NCI-H510A treated with DMSO at 0.1 percent for 48 hours (cell line): ENCODE data around the gene ATP2A3.

Experiments
- DNase-seq: peaks from one replicate; lab custom pipeline; 2025; lab: John Stamatoyannopoulos, UW

The ATP2A3 gene

DNA sequence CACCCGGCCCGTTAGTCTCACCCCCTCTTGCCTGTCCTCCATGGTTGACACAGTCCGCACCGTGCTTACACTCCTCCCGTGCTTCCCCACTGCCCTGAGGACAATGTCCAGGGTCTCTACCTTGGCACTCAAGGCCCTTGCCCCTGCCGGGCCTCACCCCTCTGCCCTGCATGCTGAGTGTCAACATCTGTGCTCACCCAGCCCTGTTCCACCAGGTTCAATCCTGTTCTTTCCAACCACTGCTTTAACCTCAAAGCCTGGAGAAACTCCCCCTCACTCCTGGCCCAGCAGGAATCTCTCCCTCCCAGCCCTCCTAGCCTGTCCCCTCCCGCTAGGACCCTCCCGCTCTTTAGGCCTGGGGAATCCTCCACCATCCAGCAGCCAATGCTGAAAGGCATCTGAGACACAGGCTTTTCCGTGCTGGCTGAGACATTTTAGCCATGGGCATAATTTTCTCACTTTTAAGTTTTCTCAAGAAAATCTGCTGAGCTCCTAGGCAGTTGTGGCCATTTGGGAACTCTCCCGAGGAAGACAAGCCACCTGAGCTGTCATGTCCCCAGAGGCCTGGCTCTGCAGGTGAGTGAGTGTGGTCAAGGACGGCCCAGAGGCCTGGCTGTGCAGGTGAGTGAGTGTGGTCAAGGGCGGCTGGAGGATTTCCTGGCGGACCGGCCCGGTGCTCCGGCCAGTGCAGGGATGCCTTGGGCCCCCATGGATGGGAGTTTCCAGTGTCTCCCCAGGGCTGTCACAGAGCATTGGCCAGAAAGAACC, 37.2 kb downstream of the ATP2A3 start:
- DNase-seq, result no peak

DNA sequence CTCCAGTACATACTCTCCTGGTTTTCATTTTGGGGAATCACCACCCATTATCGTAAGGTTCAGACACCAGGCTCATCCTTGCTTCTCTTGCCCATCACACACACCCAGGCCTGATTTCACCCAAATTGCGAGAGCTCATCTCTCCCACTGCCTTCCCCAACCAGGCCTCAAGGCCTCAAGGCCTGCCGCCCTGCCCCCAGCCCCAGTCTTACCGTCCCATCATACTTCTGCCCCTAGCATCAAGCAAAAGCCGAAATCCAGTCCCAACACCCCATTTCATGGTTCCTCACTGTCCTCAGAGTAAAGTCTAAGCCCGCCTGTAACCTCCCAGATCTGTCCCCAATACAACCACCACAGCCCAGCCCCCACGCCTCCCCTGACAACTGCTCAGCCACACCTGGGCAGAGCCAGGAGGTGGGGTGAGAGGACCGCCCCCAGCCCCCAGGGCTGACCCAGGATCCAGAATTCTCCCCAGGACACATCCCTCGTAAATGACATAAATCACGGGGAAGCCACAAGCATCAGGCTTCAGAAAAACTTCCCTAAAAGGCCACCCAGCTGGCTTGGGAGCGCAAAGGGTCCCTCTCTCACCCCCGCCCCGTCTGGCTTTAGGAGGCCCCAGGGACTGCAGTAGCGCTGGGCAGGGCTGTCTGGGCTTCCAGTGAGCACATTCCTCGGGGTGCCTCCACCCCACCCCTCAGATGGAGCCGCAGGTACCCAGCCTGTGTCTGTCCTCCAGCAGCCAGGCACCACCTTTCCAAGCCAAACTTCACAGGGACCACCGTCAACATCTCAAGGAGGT, 38.4 kb downstream of the ATP2A3 start:
- no peak for DNase-seq

DNA sequence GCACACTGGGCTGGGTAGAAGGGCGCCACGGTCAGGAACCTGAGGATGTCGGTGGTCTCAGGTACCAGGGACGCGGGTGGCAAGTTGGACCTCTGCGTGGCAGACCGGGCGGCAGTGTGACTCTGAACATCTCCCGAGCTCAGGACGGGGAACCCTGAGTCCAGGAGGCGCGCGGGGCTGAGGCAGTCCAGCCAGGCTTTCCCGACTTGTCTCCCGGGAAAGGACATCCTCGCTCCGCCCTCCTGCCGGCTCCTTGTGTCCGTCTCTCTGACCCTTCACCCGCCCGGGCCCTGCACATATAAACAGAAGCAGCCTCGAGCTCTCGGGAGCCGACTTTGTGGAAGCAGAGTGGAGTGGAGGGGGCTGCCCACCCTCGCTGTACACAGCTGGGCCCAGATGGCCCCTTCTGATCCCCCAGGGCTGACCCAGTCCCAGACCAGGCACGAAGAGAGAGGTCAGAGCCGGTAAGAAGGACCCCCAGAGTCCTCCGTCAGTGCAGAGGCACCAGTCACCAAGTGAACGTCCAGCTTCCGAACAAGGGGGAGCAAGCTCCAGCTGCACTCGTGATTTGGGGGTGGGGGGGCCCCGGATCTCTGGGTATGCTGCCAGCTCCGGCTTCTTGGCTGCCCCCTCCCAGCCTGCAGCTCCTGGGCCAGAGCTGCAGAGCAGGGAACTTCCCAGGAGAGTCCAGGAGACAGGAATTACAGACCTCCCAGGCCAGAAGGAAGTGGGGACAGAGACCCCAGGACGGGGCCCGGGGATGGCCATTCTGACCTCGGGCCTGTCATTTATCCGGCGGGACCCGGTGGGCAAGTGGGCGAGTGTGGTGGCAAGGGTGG, 39.5 kb downstream of the ATP2A3 start:
- no peak for DNase-seq

DNA sequence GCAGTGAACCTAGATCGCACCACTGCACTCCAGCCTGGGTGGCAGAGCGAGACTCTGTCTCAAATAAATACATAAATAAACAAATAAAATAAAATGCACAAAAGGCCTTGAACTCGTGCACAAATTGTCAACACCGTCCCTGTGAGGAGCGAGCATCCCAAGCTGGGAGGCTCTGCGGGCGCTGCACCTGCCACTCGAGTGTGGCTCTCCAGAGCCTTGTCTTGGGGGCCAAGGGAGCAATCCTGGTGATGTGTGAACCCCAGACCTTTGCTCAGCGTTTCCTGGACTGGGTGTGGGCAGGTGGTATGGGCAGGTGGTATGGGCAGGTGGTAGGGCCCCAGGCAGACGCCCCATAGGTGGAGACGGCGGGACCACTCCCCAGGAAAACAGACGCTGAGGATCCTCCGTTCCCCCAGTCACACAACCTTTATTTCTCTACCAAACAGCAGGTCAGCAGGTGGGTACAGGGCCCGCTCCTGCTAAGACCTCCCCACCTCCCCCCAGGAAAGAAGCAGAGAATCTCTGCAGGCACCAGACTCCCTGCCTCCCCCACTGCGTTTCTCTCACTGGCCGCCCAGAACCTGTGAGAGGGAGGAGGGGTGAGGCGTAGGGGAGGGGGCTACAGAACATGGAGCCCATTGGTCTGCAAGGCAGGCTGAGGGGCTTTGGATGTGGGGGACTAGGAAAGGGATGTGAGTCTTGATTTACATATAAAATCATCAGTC, 40.6 kb downstream of the ATP2A3 start:
- peak; percentile 55 for DNase-seq

DNA sequence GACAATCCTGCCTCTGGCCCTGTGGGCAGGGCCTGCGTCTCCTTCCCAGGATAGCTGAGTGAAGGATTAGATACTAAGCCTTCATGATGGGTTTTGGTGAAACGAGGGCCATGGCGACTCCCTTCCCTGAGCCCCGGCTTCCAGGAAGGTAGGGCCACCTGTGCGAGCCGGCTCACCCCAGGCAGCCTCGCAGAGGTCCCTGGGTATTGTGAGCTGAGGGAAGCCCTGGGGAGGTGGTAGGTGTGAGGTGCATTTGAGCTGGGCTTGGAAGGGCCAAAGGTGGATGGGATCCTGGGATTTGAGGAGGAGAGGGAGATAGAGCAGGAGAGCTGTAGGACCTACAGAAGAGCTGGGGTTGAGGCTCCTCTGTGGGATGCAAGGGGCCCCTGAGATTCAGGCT, 41.5 kb downstream of the ATP2A3 start:
- DNase-seq, result no peak

DNA sequence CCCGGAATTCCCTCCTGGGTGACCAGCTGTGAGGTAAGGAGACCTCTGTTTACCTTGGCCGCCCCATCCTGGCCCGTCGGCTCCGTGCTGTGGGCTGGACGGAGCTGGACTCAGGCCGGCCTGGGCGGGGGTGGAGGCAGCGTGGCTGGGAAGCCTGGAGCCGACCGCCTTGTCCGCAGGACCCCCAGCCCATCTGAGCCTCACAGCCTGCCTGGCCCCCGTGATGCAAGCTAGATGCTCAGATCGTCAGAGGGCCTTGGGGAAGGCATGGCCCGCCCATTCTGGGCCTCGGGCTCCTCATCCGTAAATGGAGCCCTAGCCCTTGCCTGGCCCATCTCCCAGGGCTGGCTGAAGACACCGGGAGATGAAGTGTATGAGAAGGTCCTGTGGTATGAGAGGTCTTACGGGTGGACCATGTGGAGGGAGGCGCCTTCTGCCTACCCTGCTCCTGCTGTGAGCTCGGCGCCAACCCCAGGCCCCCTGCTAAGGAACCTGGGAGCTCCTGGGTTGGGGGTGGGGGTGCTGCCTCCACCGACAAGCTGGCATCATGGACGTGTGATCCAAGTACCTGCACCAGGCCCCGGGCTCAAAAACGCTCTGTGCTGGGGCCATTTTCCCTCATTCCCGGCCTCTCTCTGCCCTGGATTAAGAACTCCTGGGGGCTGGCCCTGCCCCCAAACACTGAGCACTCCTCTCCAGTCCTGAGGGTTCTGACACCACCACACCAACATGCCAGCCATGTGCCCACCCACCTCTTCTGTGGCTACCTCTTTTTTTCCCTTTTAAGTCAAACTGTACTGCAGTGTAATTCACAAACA, 42.5 kb downstream of the ATP2A3 start:
- DNase-seq, result no peak

DNA sequence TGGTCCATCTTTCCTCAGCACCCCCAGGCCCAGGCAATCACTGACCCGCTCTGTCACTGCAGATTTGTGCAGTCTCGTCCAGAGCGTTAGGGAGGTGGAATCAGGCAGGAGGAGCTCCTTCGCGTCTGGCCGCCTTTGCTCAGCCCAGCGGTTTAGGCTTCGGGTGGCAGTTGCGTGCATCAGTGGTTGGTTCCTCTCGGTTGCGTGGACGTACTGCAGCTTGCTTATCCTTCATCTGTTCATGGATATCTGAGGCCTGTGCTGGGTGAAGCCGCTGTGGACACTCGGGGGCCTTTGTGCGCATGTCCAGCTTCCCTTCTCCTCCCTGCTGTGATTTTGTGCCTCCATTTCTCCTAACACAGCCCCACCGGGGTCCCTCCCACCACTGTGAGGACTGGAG, 43.2 kb downstream of the ATP2A3 start:
- DNase-seq, result no peak

DNA sequence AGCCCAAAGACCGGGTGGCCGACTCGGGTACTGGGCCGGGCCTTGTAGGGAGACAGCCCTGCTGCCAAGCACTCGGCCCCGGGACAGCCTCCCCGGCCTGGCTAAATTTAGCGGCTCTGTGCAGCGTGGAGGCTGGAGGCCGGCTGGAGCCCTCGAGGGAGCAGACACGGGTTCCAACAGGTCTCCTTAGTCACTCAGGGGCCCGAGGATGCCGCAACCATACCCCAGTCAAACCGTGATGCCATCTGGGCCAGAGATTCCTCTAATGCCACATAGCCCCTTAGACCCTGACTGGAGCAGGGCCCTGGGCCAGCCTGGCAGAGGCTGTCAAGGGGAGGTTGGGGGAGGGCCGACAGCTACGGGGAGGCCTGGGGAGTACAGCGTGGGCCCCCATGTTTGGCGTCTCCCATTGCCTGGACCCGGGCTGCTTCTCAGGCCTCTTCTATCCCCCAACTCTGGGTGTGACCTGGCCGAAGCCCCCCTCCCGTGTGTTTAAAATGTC, 45.1 kb downstream of the ATP2A3 start:
- no peak for DNase-seq

DNA sequence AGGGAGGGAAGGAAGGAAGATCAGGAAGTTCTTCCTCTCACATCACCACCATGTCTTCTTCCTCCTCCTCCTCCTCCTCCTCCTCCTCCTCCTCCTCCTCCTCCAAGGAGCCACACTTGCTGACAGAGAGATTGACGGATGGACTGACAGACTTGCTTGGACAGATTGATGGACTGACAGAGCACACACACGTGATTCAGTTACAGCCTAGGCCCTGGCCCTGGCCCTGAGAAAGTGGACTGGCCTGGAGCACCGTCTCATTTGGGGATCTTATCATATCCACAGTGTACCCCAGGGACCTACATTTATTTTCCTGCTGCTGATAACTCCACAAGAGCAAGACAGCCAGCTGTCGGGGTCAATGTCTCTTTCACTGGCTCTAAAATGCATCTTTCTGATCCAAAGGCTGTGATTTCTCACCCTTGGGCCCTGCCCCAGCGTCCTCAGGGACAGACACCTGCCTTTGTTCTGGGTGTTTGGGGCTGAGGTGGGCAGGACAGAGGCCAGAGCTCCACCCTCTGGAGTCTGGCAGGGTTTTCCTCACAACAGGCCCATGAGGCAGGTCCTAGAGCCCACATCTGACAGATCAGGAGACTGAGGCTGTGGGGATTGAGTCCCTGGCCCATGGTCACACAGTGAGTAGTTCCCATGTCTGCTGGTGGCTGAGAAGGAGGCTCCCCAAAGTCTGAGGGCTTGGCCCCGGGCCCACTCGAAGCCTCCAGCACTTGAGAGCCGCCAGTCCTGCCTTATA, 45.7 kb downstream of the ATP2A3 start:
- DNase-seq, result peak; percentile 24

DNA sequence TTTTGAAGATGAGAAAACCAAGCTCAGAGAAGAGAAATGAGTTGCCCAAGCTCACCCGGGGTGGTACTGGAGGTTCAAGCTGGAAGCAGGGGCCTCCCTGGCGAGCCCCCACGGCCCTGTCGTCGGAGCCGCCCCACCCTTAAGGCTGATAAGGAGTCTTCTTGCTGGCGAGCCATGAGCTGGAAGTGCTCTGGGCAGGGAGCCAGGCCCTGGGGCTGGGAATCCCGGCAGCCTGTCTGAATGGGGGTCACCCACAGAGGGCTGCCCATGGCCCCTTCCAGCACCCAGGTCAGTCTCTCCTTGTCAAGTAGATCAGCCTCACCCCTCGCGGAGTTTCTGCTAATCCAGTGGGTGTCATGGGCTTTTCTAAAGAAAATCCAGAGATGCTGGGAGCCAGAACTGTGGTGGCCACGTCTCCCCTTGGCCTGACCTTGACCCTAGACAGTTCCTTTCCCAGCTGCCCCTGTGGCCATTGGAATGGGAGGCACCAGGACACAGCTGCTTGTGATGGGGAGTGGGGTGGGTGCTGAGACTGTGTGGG, 46.8 kb downstream of the ATP2A3 start:
- no peak for DNase-seq

DNA sequence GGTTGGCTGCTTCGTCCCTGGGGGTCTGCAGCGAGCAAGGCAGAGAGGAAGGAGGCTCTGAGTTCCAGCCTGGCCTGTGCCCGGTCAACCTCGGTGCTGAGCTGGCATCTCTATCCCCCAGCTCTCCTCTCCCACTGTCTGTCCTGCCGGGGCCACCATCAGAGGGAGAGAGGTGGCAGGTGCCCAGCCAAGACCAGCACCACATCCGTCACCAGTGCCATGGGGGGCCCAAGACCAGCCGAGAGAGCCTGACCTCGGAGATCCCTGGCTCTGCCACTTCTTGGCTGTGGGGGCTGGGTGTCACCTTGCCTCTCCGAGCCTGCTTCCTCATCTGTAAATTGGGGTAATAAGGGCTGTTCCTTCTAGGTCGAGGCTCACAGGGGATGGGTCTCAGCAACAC, 47.4 kb downstream of the ATP2A3 start:
- DNase-seq, result no peak

DNA sequence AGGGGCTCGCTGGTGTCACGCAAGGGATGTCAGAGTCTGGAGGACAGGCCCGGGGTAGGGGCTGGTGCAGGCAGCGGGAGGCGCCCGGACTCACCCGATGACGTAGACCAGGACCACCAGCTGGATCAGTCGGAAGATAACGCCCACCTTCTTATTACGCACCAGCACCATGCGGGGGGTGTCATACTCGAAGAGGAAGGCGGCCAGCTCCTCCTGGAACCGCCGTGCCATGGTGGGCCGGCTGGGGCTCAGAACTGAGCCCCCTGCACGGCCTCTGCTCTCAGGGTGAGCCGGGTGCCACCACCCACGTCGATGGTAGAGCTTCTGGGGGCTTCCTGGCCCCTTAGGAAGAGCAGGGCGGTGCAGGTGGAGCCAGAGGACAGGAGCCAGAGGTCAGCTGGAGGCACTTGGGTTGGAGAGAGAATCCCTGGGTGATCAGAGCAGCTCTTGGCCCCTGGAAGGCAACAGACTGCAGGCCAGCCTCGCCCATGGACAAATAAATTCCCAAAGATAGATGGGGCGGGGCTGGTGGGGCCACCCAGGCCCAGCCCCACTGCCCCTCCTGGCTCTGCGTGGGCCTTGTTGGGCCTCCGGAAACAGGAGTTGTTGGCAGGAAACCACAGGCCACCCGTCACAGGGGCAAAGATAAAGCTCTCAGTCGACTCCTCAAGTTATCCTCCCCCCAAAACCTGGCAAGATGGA, 48.1 kb downstream of the ATP2A3 start, which contains the start of gene P2RX1:
Gene P2RX1, minus strand, starts transcription at position 471 of the 702 bp plus-strand sequence. Its CDS starts 240 bp downstream, at position 231.
- DNase-seq, result no peak

DNA sequence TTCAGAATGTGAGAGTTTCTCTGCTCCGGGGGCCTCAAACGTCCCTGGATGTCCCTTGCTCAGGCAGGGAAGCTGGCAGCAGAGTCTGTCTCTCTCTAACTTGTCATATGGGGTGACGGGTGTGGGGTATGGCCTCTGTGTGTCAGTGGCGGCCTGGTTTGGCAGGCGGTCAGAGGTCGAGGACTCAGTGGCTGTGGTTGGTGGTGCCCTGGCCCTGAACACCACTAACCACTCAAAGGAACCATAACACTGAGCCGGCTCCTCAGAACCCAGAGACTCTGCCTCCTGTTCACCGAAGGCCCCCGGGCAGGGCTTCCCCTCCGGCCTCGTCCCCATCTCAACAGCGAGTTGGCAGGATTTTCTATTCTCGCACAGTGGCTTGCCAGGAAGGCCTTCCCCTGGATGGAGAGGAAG, 48.6 kb downstream of the ATP2A3 start:
- no peak for DNase-seq

DNA sequence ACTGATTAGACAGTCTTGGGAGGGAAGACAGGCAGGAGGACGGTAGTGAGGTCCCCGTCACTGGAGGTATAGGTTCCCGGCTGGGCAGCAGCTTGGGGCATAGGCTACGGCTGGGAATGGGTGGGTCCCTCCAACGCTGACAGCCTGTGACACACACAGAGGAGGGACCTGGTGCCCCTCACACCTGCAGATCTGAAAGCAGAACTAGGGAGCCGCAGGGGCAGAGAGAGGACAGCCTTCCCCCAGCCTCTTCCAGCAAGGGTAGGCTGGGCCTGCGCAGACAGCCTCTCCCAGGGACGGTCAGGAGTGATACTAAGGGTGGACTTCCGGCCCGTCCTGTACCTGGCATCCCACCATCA, 49.9 kb downstream of the ATP2A3 start:
- no peak for DNase-seq

DNA sequence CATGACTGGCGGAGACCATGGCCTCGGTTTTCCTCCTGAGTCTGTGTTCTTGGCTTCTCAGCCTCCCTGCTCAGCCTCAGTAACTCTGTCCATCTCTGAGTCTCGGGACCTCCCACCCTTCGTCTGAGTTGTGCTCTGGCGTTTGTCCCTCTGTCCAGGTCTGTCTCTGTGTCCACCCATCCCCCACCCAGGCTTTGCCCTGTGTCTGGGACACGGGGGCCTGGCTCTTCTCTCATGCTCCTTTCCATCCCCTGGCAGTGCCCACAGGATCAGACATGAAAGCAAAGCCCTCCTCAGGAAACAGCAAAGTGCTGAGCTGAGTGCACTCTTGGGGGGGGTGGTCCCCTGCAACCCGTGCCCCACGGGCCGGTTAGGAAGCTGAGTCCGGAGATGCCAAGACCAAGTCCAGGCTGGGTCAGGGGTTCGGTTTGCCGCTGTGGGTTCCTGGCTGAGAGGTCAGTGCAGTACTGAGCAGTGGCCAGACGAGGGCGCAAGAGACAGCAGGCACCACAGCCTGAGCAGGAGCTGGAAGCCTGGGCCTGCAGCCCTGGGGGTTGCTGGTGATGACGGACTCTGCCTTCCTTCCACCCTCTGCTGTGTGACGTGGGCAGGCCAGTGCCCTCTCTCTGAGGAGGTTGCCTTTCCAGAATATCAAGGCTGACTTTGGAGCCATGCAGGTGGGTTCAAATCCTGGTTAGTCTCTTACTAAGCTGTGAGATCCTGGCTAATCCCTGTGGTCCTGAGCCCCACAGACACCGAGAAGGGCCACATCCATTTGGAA, 50.5 kb downstream of the ATP2A3 start:
- DNase-seq, result peak; percentile 88

DNA sequence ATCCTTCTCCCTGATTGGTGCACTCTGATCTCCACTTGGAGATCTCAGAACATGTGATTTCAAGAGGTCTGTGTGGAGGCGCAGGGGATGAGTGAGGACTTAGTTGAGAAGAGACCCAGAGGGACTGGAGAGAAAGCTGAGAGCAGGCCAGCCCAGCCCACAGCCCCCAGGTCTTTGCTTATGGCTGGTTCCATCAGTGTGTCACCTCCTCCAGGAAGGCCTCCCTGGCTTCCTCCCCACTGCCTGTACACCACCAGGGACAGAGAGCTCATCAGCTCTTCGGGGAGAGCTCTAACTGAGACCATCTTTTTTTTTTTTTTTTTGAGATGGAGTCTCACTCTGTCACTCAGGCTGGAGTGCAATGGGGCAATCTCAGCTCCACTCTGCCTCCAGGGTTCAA, 51.4 kb downstream of the ATP2A3 start:
- no peak for DNase-seq

DNA sequence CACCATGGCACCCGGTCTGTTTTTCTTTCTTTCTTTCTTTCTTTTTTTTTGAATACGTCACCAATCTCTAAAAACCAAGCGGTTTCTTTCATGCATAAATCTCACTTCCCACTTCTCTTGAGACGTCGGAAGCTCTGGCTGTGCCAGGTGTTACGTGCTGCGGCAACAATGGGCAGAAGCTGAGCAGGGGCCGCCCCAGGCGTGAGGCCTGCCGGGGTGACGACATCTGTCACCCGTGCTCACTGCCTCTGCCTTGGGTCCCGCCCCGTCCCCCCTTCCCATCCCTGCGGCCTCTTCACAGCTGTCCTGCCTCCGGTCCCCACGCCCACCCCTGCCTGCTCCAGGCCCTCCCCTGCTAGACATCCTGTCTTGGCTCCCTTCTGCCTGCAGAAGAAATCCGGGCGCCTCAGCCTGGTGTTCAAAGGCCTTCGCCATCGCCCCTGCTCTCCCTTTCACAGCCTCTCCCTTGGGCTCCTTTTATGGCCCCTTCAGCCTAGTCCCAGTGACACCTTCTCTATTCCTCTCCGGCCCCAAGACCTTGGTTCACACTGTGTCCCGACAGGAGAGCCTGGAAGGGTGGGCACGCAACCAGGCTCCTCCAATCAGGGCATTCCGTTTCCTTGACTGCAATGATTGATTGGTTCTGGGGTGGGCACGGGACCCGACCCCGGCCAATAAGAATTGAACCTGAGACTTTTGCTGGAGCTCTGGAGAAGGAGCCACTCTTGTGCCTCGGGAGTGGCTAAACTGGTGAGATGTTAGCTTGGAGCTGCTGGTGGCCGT, 52.8 kb downstream of the ATP2A3 start:
- no peak for DNase-seq
